ENCODE data around the gene LIMCH1.

LIMCH1 gene

DNA sequence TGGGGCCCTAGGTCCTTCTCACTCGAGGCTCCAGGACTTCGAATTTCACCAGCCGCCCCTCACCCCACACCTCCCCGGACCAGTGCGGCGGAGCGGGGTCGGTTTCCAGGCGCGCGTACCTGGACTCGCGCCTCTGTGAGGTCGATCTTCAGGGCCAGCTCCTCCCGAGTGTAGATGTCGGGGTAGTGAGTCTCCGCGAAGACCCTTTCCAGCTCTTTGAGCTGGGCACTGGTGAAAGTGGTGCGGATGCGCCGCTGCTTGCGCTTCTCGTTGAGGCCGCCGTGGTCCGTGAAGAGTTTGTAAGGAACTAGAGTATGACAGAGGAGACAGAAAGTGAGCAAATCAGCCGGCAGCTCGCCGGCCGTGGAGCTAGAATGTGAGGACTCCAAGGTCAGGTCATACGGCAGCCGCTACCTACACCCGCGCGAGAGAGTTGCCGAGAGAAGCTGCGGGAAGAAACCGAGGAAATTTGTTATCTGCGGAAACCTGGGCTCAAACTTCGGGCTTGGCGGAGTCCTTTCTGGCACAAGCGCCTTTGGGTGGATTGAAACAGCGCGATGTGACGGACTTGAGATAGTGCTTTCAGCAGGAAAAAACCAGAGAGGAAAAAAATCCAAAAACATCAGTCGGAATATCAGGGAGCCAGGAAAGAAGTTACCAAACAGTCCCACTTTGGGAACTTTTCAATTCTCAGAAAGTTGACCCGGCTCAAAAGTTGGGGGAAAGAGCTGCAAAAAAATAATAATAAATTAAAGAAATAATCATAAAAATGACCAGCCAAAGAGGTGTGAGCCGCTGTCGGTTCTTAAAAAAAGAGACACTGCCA lies 209.5 kb downstream of the LIMCH1 start:
- TF ChIP-seq, protein P1, sequence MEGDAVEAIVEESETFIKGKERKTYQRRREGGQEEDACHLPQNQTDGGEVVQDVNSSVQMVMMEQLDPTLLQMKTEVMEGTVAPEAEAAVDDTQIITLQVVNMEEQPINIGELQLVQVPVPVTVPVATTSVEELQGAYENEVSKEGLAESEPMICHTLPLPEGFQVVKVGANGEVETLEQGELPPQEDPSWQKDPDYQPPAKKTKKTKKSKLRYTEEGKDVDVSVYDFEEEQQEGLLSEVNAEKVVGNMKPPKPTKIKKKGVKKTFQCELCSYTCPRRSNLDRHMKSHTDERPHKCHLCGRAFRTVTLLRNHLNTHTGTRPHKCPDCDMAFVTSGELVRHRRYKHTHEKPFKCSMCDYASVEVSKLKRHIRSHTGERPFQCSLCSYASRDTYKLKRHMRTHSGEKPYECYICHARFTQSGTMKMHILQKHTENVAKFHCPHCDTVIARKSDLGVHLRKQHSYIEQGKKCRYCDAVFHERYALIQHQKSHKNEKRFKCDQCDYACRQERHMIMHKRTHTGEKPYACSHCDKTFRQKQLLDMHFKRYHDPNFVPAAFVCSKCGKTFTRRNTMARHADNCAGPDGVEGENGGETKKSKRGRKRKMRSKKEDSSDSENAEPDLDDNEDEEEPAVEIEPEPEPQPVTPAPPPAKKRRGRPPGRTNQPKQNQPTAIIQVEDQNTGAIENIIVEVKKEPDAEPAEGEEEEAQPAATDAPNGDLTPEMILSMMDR (conservative IDR thresholded peaks at IDR 0.05) = no peak
- H3K27ac ChIP-seq = no peak overlapping the region

DNA sequence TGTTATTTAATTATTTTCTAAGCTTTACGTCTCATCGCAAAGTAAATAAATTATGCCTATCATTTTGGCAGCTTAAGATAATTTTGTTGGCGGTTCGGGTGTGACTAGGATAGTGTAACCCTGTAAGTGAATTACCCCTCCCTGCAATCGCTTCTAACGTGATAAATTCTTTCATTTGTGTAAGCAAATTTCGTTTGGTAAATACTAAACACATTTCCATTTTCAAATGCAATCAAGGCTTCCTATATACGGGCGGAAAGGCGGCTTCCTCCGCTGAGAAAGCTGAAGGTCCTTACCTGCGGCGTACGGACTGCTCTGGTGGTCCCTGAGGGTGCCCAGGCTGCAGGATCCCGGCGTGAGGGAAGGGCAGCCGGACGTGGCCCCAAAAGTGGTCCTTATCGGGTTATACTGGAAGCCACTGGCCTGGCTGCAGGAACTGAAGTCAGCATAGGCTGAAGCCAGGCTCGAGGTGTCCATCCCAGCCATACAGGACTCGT lies 210.2 kb downstream of the LIMCH1 start:
- TF ChIP-seq, protein P1 (conservative IDR thresholded peaks at IDR 0.05) = no peak
- H3K27ac ChIP-seq = no peak overlapping the region

DNA sequence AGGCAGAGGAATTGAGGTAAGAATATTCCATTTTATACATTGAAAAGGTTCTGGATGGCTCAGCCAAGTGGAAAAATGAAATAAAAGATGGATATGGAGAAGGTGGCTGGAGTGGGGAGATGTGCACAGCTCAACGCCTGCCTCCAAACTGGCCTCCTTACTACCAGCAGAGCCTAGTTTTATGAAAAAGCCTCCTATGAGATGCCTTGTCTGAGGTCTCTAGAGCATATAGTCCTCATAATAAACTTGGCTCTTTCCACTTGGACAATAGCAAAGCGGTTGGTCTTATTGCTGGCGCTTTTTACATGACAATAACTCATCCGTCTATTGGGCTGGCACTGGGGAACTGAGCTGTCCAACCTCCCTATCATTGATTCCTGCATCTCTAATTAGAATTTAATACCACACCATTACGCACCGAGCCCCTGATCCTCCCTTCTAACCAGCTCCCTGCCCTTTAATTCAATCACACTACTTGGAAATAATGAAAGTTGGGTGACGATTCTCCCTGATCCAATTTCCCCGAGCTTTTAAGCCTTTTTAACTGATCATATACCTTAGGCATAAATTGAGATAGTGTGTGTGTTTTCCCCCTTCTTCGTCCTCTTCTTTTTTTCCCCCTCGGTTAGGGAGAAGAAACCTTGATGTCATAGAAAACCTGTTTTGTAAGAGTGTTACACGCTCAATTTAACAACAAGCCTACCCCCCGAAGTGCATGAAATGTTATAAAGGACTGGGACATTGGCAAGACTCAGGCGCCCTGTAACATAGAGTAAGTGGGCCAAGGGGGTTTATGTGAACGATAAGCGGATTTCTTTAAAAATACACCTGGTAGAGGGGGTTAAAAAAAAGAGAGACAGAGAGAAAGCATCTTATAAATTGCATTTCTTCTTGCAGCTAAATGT lies 210.9 kb downstream of the LIMCH1 start, which contains the start of gene PHOX2B:
Gene PHOX2B (minus strand): TSS at position 155 of the 905 bp plus-strand sequence. CDS start 115 bp downstream, at position 40.
- no peak within 1 kb of the TSS for H3K27ac ChIP-seq
- TF ChIP-seq, protein P1 (conservative IDR thresholded peaks at IDR 0.05) = no peak

DNA sequence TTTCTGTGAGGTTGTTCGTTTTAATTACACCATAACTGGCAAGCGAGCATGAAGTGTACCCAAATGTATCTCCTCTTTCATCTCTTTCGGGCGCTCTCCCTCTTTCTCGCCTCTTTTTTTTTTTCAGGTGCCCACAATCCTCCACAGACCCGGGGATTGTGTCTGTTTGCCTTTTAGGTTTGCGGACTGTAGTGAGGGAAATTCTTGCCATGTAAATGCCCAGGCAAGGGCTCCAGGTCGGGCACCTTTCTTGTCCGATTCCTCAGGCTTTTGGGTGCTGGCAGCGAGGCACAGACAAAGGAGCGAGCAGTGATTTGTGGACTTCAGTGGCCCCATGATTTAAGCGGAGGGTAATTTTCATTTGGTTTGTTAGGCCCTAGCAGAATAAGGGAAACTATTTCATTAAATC lies 211.7 kb downstream of the LIMCH1 start:
- TF ChIP-seq, protein P1 (conservative IDR thresholded peaks at IDR 0.05) = no peak
- H3K27ac ChIP-seq = no peak overlapping the region

Data from VCaP (cell line).